A549 (cell line): Measurements from ENCODE around the gene GPSM3. TPM values are rescaled to one million over a fixed set of nuclear protein-coding genes. Genes with fewer than 3 reads are reported as not detected.

Source experiments
- ATAC-seq, 2 experiments: fragments of 200-7000 bp in 1 of 2; fragments of >200 bp in 1 of 2; cut with Nextera tagmentation in 1 of 2; cut with Tn5 transposase in 1 of 2; 3 replicates each; pipeline versions ENCODE4 v1.8.0 to v1.9.1; 2018 to 2020; ENCODE audit warnings: mild to moderate bottlenecking in 1 of 2, moderate library complexity in 1 of 2
- CTCF ChIA-PET: fragments of 300-600 bp; sonication (Branson Sonifier 250); formaldehyde crosslinking; extraction: SDS; loops from one replicate; lab custom pipeline; 2021; ENCODE audit warnings: antibody characterized with exemption, inconsistent platforms; lab: Yijun Ruan, JAX
- POLR2A ChIA-PET: fragments of 350-600 bp; formaldehyde crosslinking; extraction: SDS; loops from one replicate; lab custom pipeline; 2021; ENCODE audit warnings: antibody characterized with exemption, inconsistent platforms; lab: Yijun Ruan, JAX
- DNase-seq, 2 experiments: peaks; one replicate each; pipeline versions ENCODE4 v3.0.0 to v3.0.0-alpha.2; 2011 to 2016; ENCODE audit warnings: low read depth in 1 of 2, low spot score in 1 of 2
- FAIRE-seq: peaks from 2 replicates; lab custom pipeline; 2011; peaks lifted over from hg19 to GRCh38; lab: Jason Lieb, UNC
- H3K27ac ChIP-seq, 2 experiments: fragments of >200 bp; sonication (Bioruptor Twin); formaldehyde crosslinking; 3 replicates each; pipeline ENCODE4 v1.5.1; 2016 to 2017
- H3K4me1 ChIP-seq: fragments of >200 bp; sonication (Bioruptor Twin); formaldehyde crosslinking; 3 replicates; pipeline ENCODE4 v1.6.1; 2016
- H3K4me2 ChIP-seq: fragments of >200 bp; sonication (Bioruptor Twin); formaldehyde crosslinking; 3 replicates; pipeline ENCODE4 v1.6.1; 2016
- H3K4me3 ChIP-seq: fragments of >200 bp; sonication (Bioruptor Twin); formaldehyde crosslinking; 3 replicates; pipeline ENCODE4 v1.5.1; 2016
- H3K9me3 ChIP-seq: fragments of >200 bp; sonication (Bioruptor Twin); formaldehyde crosslinking; 3 replicates; pipeline ENCODE4 v1.6.1; 2016
- BCL3 ChIP-seq: fragments of >200 bp; sonication (Bioruptor Twin); formaldehyde crosslinking; IDR thresholded peaks from 3 replicates; pipeline ENCODE4 v1.6.1; 2016
- CBX2 ChIP-seq: fragments of 200-600 bp; sonication (generic); IDR thresholded peaks from 2 replicates; pipeline ENCODE4 v1.6.1; 2016; ENCODE audit warnings: low read depth, mild to moderate bottlenecking, borderline replicate concordance
- CHD2 ChIP-seq: fragments of 150-350 bp; IDR thresholded peaks from 2 replicates; pipeline ENCODE4 v1.6.1; 2014; ENCODE audit warnings: low read length; ENCODE audit not compliant: partially characterized antibody
- CHD4 ChIP-seq: fragments of 200-600 bp; sonication (generic); IDR thresholded peaks from 2 replicates; pipeline ENCODE4 v1.6.1; 2016; ENCODE audit warnings: antibody characterized with exemption, mild to moderate bottlenecking, borderline replicate concordance
- CTCF ChIP-seq: fragments of >200 bp; sonication (Bioruptor Twin); formaldehyde crosslinking; IDR thresholded peaks from 3 replicates; pipeline ENCODE4 v1.5.1; 2016
- E2F6 ChIP-seq: IDR thresholded peaks from 2 replicates; pipeline ENCODE4 v1.6.1; 2012; ENCODE audit warnings: low read depth, borderline replicate concordance
- EHF ChIP-seq: fragments of 250-450 bp; sonication (Bioruptor Pico); IDR thresholded peaks from 2 replicates; pipeline ENCODE4 v1.5.0; 2020; ENCODE audit warnings: mild to moderate bottlenecking
- EHMT2 ChIP-seq: fragments of 200-600 bp; sonication (generic); IDR thresholded peaks from 2 replicates; pipeline ENCODE4 v1.6.1; 2016; ENCODE audit warnings: antibody characterized with exemption, low read depth, mild to moderate bottlenecking, moderate library complexity
- ESRRA ChIP-seq: fragments of 150-350 bp; IDR thresholded peaks from 2 replicates; pipeline ENCODE4 v1.6.1; 2014; ENCODE audit warnings: mild to moderate bottlenecking, low read length, borderline replicate concordance
- FOSB ChIP-seq: fragments of 250-450 bp; sonication (Bioruptor Pico); IDR thresholded peaks from 2 replicates; pipeline ENCODE4 v1.5.0; 2020; ENCODE audit warnings: mild to moderate bottlenecking, moderate library complexity
- FOSL2 ChIP-seq, 2 experiments: fragments of 450-650 bp in 1 of 2; fragments of >200 bp in 1 of 2; sonication (Bioruptor Twin) in 1 of 2; formaldehyde crosslinking; IDR thresholded peaks; 2 replicates each; pipeline versions ENCODE4 v1.5.0 to v1.6.1; 2016 to 2020; ENCODE audit warnings: mild to moderate bottlenecking in 1 of 2, moderate library complexity in 1 of 2
- HOXB13 ChIP-seq: fragments of 250-450 bp; sonication (Bioruptor Pico); IDR thresholded peaks from 2 replicates; pipeline ENCODE4 v1.5.0; 2020; ENCODE audit warnings: low read depth, mild to moderate bottlenecking, moderate library complexity
- HOXB5 ChIP-seq: fragments of 250-450 bp; sonication (Bioruptor Pico); IDR thresholded peaks from 2 replicates; pipeline ENCODE4 v1.5.0; 2020; ENCODE audit warnings: mild to moderate bottlenecking, moderate library complexity
- JUN ChIP-seq, 2 experiments: fragments of >200 bp; sonication (Bioruptor Twin); formaldehyde crosslinking; IDR thresholded peaks; 2 replicates in 1 of 2; 3 replicates in 1 of 2; pipeline ENCODE4 v1.6.1; 2016 to 2017
- JUNB ChIP-seq: fragments of >200 bp; sonication (Bioruptor Twin); formaldehyde crosslinking; IDR thresholded peaks from 2 replicates; pipeline ENCODE4 v1.6.1; 2016
- KDM1A ChIP-seq: fragments of 200-600 bp; sonication (generic); IDR thresholded peaks from 2 replicates; pipeline ENCODE4 v1.6.1; 2016; ENCODE audit warnings: low read depth, mild to moderate bottlenecking
- MAFK ChIP-seq: fragments of 450-650 bp; IDR thresholded peaks from 2 replicates; pipeline ENCODE4 v1.6.1; 2014; ENCODE audit not compliant: partially characterized antibody
- MYC ChIP-seq: IDR thresholded peaks from 2 replicates; pipeline ENCODE4 v1.6.1; 2012; ENCODE audit warnings: mild to moderate bottlenecking, inconsistent platforms, low read length, improper control_type of control experiment, borderline replicate concordance
- NFE2L2 ChIP-seq: fragments of 150-350 bp; conservative IDR thresholded peaks from 2 replicates; pipeline ENCODE4 v1.6.1; 2014; ENCODE audit warnings: low read length
- POLR2A ChIP-seq: IDR thresholded peaks from 2 replicates; pipeline ENCODE4 v1.6.1; 2012; ENCODE audit warnings: mild to moderate bottlenecking, low read length
- POLR2AphosphoS2 ChIP-seq: conservative IDR thresholded peaks from 2 replicates; pipeline ENCODE4 v1.6.1; 2012; ENCODE audit warnings: low read length, improper control_type of control experiment, inconsistent platforms
- RAD21 ChIP-seq, 2 experiments: fragments of >200 bp in 1 of 2; sonication (Bioruptor Twin) in 1 of 2; formaldehyde crosslinking in 1 of 2; IDR thresholded peaks in 1 of 2; conservative IDR thresholded peaks in 1 of 2; 2 replicates in 1 of 2; 3 replicates in 1 of 2; pipeline ENCODE4 v1.6.1; 2012 to 2018; ENCODE audit warnings: inconsistent platforms in 1 of 2
- RNF2 ChIP-seq: fragments of 200-600 bp; sonication (generic); IDR thresholded peaks from 2 replicates; pipeline ENCODE4 v1.6.1; 2016; ENCODE audit warnings: low read depth, mild to moderate bottlenecking, antibody characterized with exemption, moderate library complexity, borderline replicate concordance
- ZSCAN20 ChIP-seq: fragments of 250-450 bp; sonication (Bioruptor Pico); IDR thresholded peaks from 2 replicates; pipeline ENCODE4 v1.8.0; 2022; ENCODE audit warnings: mild to moderate bottlenecking, moderate library complexity
- WGBS: methylation state at CpG from one replicate; pipeline ENCODE4 v1.1.6; 2017; ENCODE audit errors: missing lambda C conversion rate; 5-methylcytosine and 5-hydroxymethylcytosine counted together
- polyA plus RNA-seq, 4 experiments: library from polyadenylated mRNA; depleted of rRNA in 3 of 4; stranded (reverse); fragments of >200 nt; fragmentation: RNase III in 1 of 4; extraction: RNeasy Plus Mini Kit Qiagen cat#74134 plus additional on column Dnase treatment in 1 of 4; gene quantifications; 2 replicates in 3 of 4; 3 replicates in 1 of 4; pipeline ENCODE4 v1.2.3, GENCODE V29; 2011 to 2017
- TF ChIP-seq, protein P1 (sequence below): fragments of 250-450 bp; sonication (Bioruptor Pico); IDR thresholded peaks from 2 replicates; pipeline ENCODE4 v1.5.0; 2020; ENCODE audit warnings: low read depth, mild to moderate bottlenecking, moderate library complexity

The GPSM3 gene
- polyA plus RNA-seq, 2 of the 4 experiments (the other 2 are of a cell fraction): 0.19 to 0.36 TPM

DNA sequence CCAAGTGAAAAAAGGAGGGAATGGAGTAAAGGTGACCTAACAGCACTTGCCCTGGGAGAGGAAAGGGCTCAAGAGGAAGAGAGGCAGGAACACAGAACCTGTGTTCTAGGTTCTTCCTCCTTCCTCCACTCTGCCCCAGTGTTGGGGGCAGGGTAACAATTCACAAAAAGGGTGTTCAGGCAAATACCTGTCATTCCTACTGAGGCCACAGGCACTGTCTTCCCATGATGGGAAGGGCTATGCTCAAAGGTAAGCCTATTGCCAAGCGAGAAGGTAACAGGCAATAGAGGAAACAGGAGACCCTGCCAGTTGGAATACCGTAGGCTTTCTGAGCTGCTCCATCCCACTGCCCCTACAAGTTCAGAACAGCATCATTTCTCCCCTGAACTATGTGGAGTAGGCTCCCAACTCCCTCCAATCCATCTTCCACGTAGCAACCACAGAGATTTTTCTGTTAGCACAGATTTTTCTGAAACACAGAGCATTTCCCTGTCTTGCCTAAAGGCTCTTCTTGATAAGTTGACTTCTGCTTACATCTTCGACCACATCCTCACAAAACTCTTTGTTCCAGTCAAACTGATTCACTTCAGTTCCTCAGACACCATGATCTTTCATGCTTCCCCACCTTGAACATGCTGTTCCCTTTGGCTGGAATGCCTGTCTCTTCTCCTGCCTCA lies 19.3 kb downstream of the GPSM3 start:
- 89% methylated on average over 4 of the region's 4 CpGs for WGBS
- ATAC-seq (no peak), FAIRE-seq (no peak), DNase-seq (no peak)
- Histone ChIP-seq H3K4me2 (no peak overlapping the region), H3K4me3 (no peak overlapping the region), H3K4me1 (peaks cover 16% of the 10 kb centered on the region), H3K27ac (no peak overlapping the region), H3K9me3 (no peaks in the 10 kb centered on the region)
- CTCF ChIA-PET: interaction anchor here (1.1 to 2.3 kb wide), 4 partner anchors 9 to 54 kb away, joined by 3 to 8 read pairs (median 6); no protein-coding TSS in a partner anchor
- POLR2A ChIA-PET: no interaction called here
- no peak for TF ChIP-seq EHF
- TF ChIP-seq MAFK: no peak
- TF ChIP-seq HOXB5 (CRISPR knock-in tag): no peak
- TF ChIP-seq, protein P1, sequence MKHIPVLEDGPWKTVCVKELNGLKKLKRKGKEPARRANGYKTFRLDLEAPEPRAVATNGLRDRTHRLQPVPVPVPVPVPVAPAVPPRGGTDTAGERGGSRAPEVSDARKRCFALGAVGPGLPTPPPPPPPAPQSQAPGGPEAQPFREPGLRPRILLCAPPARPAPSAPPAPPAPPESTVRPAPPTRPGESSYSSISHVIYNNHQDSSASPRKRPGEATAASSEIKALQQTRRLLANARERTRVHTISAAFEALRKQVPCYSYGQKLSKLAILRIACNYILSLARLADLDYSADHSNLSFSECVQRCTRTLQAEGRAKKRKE: no peak
- no peak for TF ChIP-seq ESRRA
- no peak for TF ChIP-seq FOSB (CRISPR knock-in tag)
- TF ChIP-seq CHD4: no peak
- TF ChIP-seq MYC: no peak
- no peak for TF ChIP-seq NFE2L2
- TF ChIP-seq E2F6: no peak
- TF ChIP-seq POLR2AphosphoS2: no peak
- TF ChIP-seq JUN (IDR thresholded peaks at IDR 0.05): no peak
- no peak for TF ChIP-seq ZSCAN20 (CRISPR knock-in tag)
- no peak for TF ChIP-seq CBX2
- TF ChIP-seq RNF2: no peak
- TF ChIP-seq HOXB13 (CRISPR knock-in tag): no peak

DNA sequence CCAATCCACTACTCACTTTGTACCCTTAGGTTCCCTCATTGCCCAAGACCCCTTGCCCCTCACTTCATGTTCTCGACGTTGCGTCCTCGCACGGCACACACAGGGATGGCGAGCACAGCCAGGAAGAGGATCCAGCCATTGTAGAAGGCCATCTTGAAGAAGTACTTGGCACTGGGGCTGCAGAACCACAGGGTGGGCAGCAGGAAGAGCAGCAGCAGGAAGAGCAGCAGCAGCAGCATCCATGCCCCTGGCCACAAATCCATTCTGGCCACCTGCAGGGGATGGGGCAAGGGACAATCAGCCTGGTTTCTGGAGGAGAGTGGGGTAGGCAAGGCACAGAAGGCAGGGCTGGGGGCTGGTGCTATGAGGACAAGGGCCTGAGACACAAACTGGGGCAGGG lies 21.2 kb downstream of the GPSM3 start:
- TF ChIP-seq KDM1A (no peak), JUNB (no peak), POLR2AphosphoS2 (no peak), EHMT2 (no peak), CTCF (no peak), ESRRA (no peak), BCL3 (no peak), RAD21 (conservative IDR thresholded peaks at IDR 0.05 in 1 of 2, IDR thresholded peaks at IDR 0.05 in 1 of 2) (no peak), CHD2 (no peak), FOSL2 (IDR thresholded peaks at IDR 0.05) (no peak), FOSL2 (CRISPR knock-in tag; IDR thresholded peaks at IDR 0.05) (no peak), POLR2A (no peak)
- TF ChIP-seq, all 56 proteins: peak for 0
- no peak for ATAC-seq
- Histone ChIP-seq H3K4me1 (peaks cover 9% of the 10 kb centered on the region; the same call in 2 of the 3 replicates), H3K27ac (no peak overlapping the region), H3K4me3 (no peak overlapping the region), H3K4me2 (no peak overlapping the region), H3K9me3 (no peaks in the 10 kb centered on the region)
- ChIA-PET POLR2A (no interaction called here), CTCF (interaction anchor here (1.1 kb wide), 1 partner anchor 52 kb away, joined by 5 read pairs; no protein-coding TSS in a partner anchor)
- no peak for FAIRE-seq
- DNase-seq: no peak
- 93% methylated on average over 6 of the region's 6 CpGs for WGBS
